ENCODE measurements around the gene SDR42E1.

DNA sequence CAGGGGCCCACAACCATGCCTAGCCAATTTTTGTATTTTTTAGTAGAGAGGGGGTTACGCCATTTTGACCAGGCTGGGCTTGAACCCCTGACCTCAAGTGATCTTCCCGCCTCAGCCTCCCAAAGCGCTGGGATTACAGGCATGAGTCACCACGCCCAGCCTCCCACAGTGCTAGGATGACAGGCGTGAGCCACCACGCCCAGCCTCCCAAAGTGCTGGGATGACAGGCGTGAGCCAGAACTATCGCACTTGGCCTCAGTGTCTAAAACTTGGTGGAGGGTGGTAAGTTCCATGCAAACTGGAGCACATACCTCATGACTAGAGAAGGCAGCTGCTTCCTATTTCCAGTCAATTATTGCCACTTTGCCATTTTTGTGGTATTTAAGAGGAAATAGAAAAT is 30.9 kb upstream of the SDR42E1 start:
- TF ChIP-seq, protein P1, sequence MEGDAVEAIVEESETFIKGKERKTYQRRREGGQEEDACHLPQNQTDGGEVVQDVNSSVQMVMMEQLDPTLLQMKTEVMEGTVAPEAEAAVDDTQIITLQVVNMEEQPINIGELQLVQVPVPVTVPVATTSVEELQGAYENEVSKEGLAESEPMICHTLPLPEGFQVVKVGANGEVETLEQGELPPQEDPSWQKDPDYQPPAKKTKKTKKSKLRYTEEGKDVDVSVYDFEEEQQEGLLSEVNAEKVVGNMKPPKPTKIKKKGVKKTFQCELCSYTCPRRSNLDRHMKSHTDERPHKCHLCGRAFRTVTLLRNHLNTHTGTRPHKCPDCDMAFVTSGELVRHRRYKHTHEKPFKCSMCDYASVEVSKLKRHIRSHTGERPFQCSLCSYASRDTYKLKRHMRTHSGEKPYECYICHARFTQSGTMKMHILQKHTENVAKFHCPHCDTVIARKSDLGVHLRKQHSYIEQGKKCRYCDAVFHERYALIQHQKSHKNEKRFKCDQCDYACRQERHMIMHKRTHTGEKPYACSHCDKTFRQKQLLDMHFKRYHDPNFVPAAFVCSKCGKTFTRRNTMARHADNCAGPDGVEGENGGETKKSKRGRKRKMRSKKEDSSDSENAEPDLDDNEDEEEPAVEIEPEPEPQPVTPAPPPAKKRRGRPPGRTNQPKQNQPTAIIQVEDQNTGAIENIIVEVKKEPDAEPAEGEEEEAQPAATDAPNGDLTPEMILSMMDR (conservative IDR thresholded peaks at IDR 0.05; ENCODE audit: low read depth, low read length) = no peak
- TF ChIP-seq RFX5 (IDR thresholded peaks at IDR 0.05; ENCODE audit: low read depth, low read length) (no peak), POLR2A (IDR thresholded peaks at IDR 0.05; ENCODE audit: low read depth, low read length) (no peak), RAD21 (IDR thresholded peaks at IDR 0.05; ENCODE audit: low read length) (no peak), MXI1 (IDR thresholded peaks at IDR 0.05; ENCODE audit: borderline replicate concordance, low read depth, low read length) (no peak), MAZ (IDR thresholded peaks at IDR 0.05; ENCODE audit: borderline replicate concordance, low read depth, low read length) (no peak), SMC3 (IDR thresholded peaks at IDR 0.05; ENCODE audit: low read depth, low read length) (no peak)
- TF ChIP-seq, protein P2, sequence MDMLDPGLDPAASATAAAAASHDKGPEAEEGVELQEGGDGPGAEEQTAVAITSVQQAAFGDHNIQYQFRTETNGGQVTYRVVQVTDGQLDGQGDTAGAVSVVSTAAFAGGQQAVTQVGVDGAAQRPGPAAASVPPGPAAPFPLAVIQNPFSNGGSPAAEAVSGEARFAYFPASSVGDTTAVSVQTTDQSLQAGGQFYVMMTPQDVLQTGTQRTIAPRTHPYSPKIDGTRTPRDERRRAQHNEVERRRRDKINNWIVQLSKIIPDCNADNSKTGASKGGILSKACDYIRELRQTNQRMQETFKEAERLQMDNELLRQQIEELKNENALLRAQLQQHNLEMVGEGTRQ (IDR thresholded peaks at IDR 0.05; ENCODE audit: low read depth, low read length) = no peak
